ENCODE results near the gene TK2.

The TK2 gene

GRCh38 chr16:66554021-66554420 lies 4.1 kb upstream of the TK2 start:
- no peak for TF ChIP-seq FOXM1 (IDR thresholded peaks at IDR 0.05; ENCODE audit: borderline replicate concordance, low read depth)
- TF ChIP-seq EP300 (IDR thresholded peaks at IDR 0.05; ENCODE audit: borderline replicate concordance): no peak
- no peak for TF ChIP-seq TAF1 (IDR thresholded peaks at IDR 0.05; ENCODE audit: low read depth)
- TF ChIP-seq, protein P1, sequence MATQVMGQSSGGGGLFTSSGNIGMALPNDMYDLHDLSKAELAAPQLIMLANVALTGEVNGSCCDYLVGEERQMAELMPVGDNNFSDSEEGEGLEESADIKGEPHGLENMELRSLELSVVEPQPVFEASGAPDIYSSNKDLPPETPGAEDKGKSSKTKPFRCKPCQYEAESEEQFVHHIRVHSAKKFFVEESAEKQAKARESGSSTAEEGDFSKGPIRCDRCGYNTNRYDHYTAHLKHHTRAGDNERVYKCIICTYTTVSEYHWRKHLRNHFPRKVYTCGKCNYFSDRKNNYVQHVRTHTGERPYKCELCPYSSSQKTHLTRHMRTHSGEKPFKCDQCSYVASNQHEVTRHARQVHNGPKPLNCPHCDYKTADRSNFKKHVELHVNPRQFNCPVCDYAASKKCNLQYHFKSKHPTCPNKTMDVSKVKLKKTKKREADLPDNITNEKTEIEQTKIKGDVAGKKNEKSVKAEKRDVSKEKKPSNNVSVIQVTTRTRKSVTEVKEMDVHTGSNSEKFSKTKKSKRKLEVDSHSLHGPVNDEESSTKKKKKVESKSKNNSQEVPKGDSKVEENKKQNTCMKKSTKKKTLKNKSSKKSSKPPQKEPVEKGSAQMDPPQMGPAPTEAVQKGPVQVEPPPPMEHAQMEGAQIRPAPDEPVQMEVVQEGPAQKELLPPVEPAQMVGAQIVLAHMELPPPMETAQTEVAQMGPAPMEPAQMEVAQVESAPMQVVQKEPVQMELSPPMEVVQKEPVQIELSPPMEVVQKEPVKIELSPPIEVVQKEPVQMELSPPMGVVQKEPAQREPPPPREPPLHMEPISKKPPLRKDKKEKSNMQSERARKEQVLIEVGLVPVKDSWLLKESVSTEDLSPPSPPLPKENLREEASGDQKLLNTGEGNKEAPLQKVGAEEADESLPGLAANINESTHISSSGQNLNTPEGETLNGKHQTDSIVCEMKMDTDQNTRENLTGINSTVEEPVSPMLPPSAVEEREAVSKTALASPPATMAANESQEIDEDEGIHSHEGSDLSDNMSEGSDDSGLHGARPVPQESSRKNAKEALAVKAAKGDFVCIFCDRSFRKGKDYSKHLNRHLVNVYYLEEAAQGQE (IDR thresholded peaks at IDR 0.05; ENCODE audit: low read depth): no peak
- TF ChIP-seq TEAD4 (IDR thresholded peaks at IDR 0.05): no peak
- no peak for TF ChIP-seq USF1 (IDR thresholded peaks at IDR 0.05)
- TF ChIP-seq YY1 (IDR thresholded peaks at IDR 0.05; ENCODE audit: low read depth): no peak
- TF ChIP-seq EGR1 (IDR thresholded peaks at IDR 0.05): no peak
- no peak for TF ChIP-seq RAD21 (IDR thresholded peaks at IDR 0.05; ENCODE audit: low read depth)
- no peak for TF ChIP-seq NFIC (IDR thresholded peaks at IDR 0.05)
- TF ChIP-seq TCF12 (IDR thresholded peaks at IDR 0.05; ENCODE audit: low read depth): no peak
- TF ChIP-seq MAX (IDR thresholded peaks at IDR 0.05): no peak
- no peak for TF ChIP-seq CREB1 (IDR thresholded peaks at IDR 0.05; ENCODE audit: low read depth)
- TF ChIP-seq ZBTB7A (IDR thresholded peaks at IDR 0.05; ENCODE audit: low read depth): no peak
- TF ChIP-seq CEBPB (IDR thresholded peaks at IDR 0.05): no peak

DNA sequence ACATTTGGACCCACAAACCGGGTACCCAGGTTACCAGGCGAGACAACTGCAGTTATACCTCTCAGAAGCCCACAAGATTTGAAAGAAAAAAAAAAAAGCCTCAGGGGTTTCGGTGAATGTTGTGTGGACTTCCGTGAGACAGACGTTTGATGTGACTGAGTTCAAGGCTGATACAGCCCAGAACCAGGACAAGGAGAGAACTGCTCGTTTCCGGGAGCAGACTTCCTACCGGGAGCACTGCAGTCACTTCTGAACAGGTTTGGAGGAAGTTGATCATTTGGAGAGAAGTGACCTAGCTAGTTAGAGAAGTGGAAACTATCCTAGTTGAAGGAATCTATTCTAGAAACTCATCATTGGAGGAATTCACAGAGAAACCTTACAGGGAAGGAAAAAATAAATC lies 3.3 kb upstream of the TK2 start:
- TF ChIP-seq EGR1 (IDR thresholded peaks at IDR 0.05) (no peak), MAX (IDR thresholded peaks at IDR 0.05) (no peak), ZBTB7A (IDR thresholded peaks at IDR 0.05; ENCODE audit: low read depth) (no peak), NFIC (IDR thresholded peaks at IDR 0.05) (no peak)

- TF ChIP-seq TEAD4 (IDR thresholded peaks at IDR 0.05) (no peak), MAX (IDR thresholded peaks at IDR 0.05) (peak; percentile 100), ZBTB7A (IDR thresholded peaks at IDR 0.05; ENCODE audit: low read depth) (0 out of 2 replicates have a peak, but pooled peaks have one; percentile 41), RAD21 (IDR thresholded peaks at IDR 0.05; ENCODE audit: low read depth) (no peak), USF1 (IDR thresholded peaks at IDR 0.05) (no peak), CEBPB (IDR thresholded peaks at IDR 0.05) (no peak), FOXM1 (IDR thresholded peaks at IDR 0.05; ENCODE audit: borderline replicate concordance, low read depth) (no peak), EGR1 (IDR thresholded peaks at IDR 0.05) (no peak), EP300 (IDR thresholded peaks at IDR 0.05; ENCODE audit: borderline replicate concordance) (no peak), YY1 (IDR thresholded peaks at IDR 0.05; ENCODE audit: low read depth) (peak; percentile 73; the same call in 1 of the 2 replicates), TCF12 (IDR thresholded peaks at IDR 0.05; ENCODE audit: low read depth) (peak; percentile 65), CREB1 (IDR thresholded peaks at IDR 0.05; ENCODE audit: low read depth) (no peak), TAF1 (IDR thresholded peaks at IDR 0.05; ENCODE audit: low read depth) (peak; percentile 74), NFIC (IDR thresholded peaks at IDR 0.05) (no peak)
- TF ChIP-seq, protein P1 (IDR thresholded peaks at IDR 0.05; ENCODE audit: low read depth): no peak
Measured at GRCh38 chr16:66552286-66553177, 2.6 kb upstream of the TK2 start, which contains the start of gene CKLF. Gene CKLF (plus strand): TSS chr16:66552576. CDS start chr16:66552716, 140 bp downstream.

GRCh38 chr16:66551788-66552285 lies 1.9 kb upstream of the TK2 start:
- TF ChIP-seq TAF1 (IDR thresholded peaks at IDR 0.05; ENCODE audit: low read depth) (no peak), EP300 (IDR thresholded peaks at IDR 0.05; ENCODE audit: borderline replicate concordance) (no peak), MAX (IDR thresholded peaks at IDR 0.05) (no peak), NFIC (IDR thresholded peaks at IDR 0.05) (no peak), ZBTB7A (IDR thresholded peaks at IDR 0.05; ENCODE audit: low read depth) (no peak), EGR1 (IDR thresholded peaks at IDR 0.05) (no peak), RAD21 (IDR thresholded peaks at IDR 0.05; ENCODE audit: low read depth) (no peak), CEBPB (IDR thresholded peaks at IDR 0.05) (no peak), TCF12 (IDR thresholded peaks at IDR 0.05; ENCODE audit: low read depth) (no peak), CREB1 (IDR thresholded peaks at IDR 0.05; ENCODE audit: low read depth) (no peak), USF1 (IDR thresholded peaks at IDR 0.05) (no peak), YY1 (IDR thresholded peaks at IDR 0.05; ENCODE audit: low read depth) (no peak), TEAD4 (IDR thresholded peaks at IDR 0.05) (no peak), FOXM1 (IDR thresholded peaks at IDR 0.05; ENCODE audit: borderline replicate concordance, low read depth) (no peak)
- TF ChIP-seq, protein P1 (IDR thresholded peaks at IDR 0.05; ENCODE audit: low read depth): no peak

Measured in Ishikawa (cell line).